Keratinocyte (primary cell): ENCODE results near the gene EPB41. TPM values are rescaled to one million over a fixed set of nuclear protein-coding genes. Genes with fewer than 3 reads are reported as not detected.

ENCODE experiments used
- DNase-seq: peaks from one replicate; pipeline ENCODE4 v3.0.0-alpha.2; 2011; ENCODE audit warnings: low read depth, missing footprints, low spot score
- FAIRE-seq: peaks from 2 replicates; lab custom pipeline; 2011; peaks lifted over from hg19 to GRCh38; lab: Jason Lieb, UNC
- H2AFZ ChIP-seq: 2 replicates; pipeline ENCODE4 v1.6.0; 2012; ENCODE audit warnings: low read length, control low read depth, inconsistent platforms; ENCODE audit not compliant: control insufficient read depth
- H3K27ac ChIP-seq: 2 replicates; pipeline ENCODE4 v1.5.1; 2011; ENCODE audit warnings: low read length; ENCODE audit not compliant: control insufficient read depth, insufficient read depth
- H3K27me3 ChIP-seq: 3 replicates; pipeline ENCODE4 v1.6.0; 2011; ENCODE audit warnings: low read length; ENCODE audit not compliant: control insufficient read depth, insufficient read depth; ENCODE audit errors: extremely low read depth
- H3K36me3 ChIP-seq, 2 experiments: 2 replicates in 1 of 2; 3 replicates in 1 of 2; pipeline ENCODE4 v1.5.1; 2011; ENCODE audit warnings: low read length in 2 of 2, mild to moderate bottlenecking in 1 of 2; ENCODE audit not compliant: control insufficient read depth in 2 of 2, insufficient read depth in 2 of 2; ENCODE audit errors: extremely low read depth in 1 of 2
- H3K4me1 ChIP-seq: 3 replicates; pipeline ENCODE4 v1.5.1; 2011; ENCODE audit warnings: low read length; ENCODE audit not compliant: control insufficient read depth, insufficient read depth; ENCODE audit errors: extremely low read depth
- H3K4me2 ChIP-seq: 3 replicates; pipeline ENCODE4 v1.6.0; 2011; ENCODE audit warnings: low read depth, low read length; ENCODE audit not compliant: control insufficient read depth, insufficient read depth; ENCODE audit errors: extremely low read depth
- H3K4me3 ChIP-seq, 3 experiments: fragments of 200-600 bp in 1 of 3; sonication (generic) in 1 of 3; 2 replicates in 2 of 3; 3 replicates in 1 of 3; pipeline ENCODE4 v1.5.1; 2011 to 2016; ENCODE audit warnings: low read length in 3 of 3, mild to moderate bottlenecking in 3 of 3, control low read depth in 2 of 3, inconsistent platforms in 1 of 3, low read depth in 1 of 3, mixed read lengths in 1 of 3, mixed run types in 1 of 3, moderate library complexity in 1 of 3; ENCODE audit not compliant: control insufficient read depth in 2 of 3, insufficient read depth in 2 of 3; ENCODE audit errors: extremely low read depth in 1 of 3
- H3K79me2 ChIP-seq: 2 replicates; pipeline ENCODE4 v1.6.0; 2012; ENCODE audit warnings: low read length; ENCODE audit not compliant: control insufficient read depth, insufficient read depth
- H3K9ac ChIP-seq: 3 replicates; pipeline ENCODE4 v1.6.0; 2011; ENCODE audit warnings: low read length; ENCODE audit not compliant: control insufficient read depth, insufficient read depth; ENCODE audit errors: extremely low read depth
- H3K9me1 ChIP-seq: 3 replicates; pipeline ENCODE4 v1.6.0; 2011; ENCODE audit warnings: low read length; ENCODE audit not compliant: control insufficient read depth, insufficient read depth; ENCODE audit errors: extremely low read depth
- H3K9me3 ChIP-seq: 2 replicates; pipeline ENCODE4 v1.5.1; 2012; ENCODE audit warnings: low read depth, low read length; ENCODE audit not compliant: control insufficient read depth
- H4K20me1 ChIP-seq: 3 replicates; pipeline ENCODE4 v1.6.0; 2011; ENCODE audit warnings: low read length; ENCODE audit not compliant: control insufficient read depth, insufficient read depth; ENCODE audit errors: extremely low read depth
- CTCF ChIP-seq, 3 experiments: IDR thresholded peaks in 1 of 3; conservative IDR thresholded peaks in 1 of 3; optimal IDR thresholded peaks in 1 of 3; 2 replicates in 2 of 3; 3 replicates in 1 of 3; pipeline versions ENCODE3 to v1.5.1; 2011; ENCODE audit warnings: low read length in 3 of 3, mild to moderate bottlenecking in 3 of 3, moderate library complexity in 2 of 3, control low read depth in 1 of 3, inconsistent platforms in 1 of 3; ENCODE audit not compliant: insufficient read depth in 2 of 3; ENCODE audit errors: extremely low read depth in 1 of 3
- EZH2 ChIP-seq: IDR thresholded peaks from one replicate; pipeline ENCODE4 v1.6.1; 2012; ENCODE audit warnings: inconsistent platforms, mild to moderate bottlenecking, low read length, moderate library complexity
- dilution Hi-C: fragments of 300-500 bp; cut with MboI; formaldehyde crosslinking; loops from one replicate; pipeline ENCODE4 v1.7.0; 2020; ENCODE audit warnings: low sequenced_read_pairs; ENCODE audit not compliant: extremely low pct_ligation_motif_present
- polyA plus RNA-seq, 5 experiments: library from polyadenylated mRNA; depleted of rRNA in 3 of 5; stranded (reverse) in 3 of 5; stranded (forward) in 1 of 5; unstranded in 1 of 5; fragments of >200 nt; gene quantifications; 1 replicate in 1 of 5; 2 replicates in 3 of 5; 3 replicates in 1 of 5; pipeline versions ENCODE4 v1.2.1 to v1.2.3, GENCODE V29; 2011 to 2012; ENCODE audit warnings: missing spikeins in 2 of 5, low read depth in 1 of 5, low replicate concordance in 1 of 5

Gene EPB41
- polyA plus RNA-seq, 1 donor (not counting 4 experiments of a cell fraction or from before 2014, with no cell fraction given) = 21.1 TPM

GRCh38 chr1:29120367-29120766, 206.0 kb downstream of the EPB41 start:
- dilution Hi-C loops = no loop called here
- Histone ChIP-seq H2AFZ (no peak overlapping the region), H3K27ac (no peak overlapping the region), H3K27me3 (peaks cover 31% of the 10 kb centered on the region), H3K9ac (no peak overlapping the region), H4K20me1 (no peaks in the 10 kb centered on the region), H3K4me1 (peaks cover 10% of the 10 kb centered on the region), H3K4me3 (no peak overlapping the region), H3K79me2 (no peaks in the 10 kb centered on the region), H3K9me1 (no peaks in the 10 kb centered on the region), H3K36me3 (peaks cover 4 to 8% of the 10 kb centered on the region in 2 experiments), H3K4me2 (no peak overlapping the region), H3K9me3 (no peaks in the 10 kb centered on the region)
- TF ChIP-seq EZH2 = no peak
- FAIRE-seq = no peak
- DNase-seq = no peak

- DNase-seq (no peak), FAIRE-seq (no peak)
- TF ChIP-seq CTCF (optimal IDR thresholded peaks at IDR 0.05 in 1 of 3, IDR thresholded peaks at IDR 0.05 in 1 of 3, conservative IDR thresholded peaks at IDR 0.05 in 1 of 3; ENCODE audit: extremely low read depth in 1 of 3, insufficient read depth in 2 of 3, low read length in 3 of 3) (peak in 2 of 3 experiments; percentile 42 to 45), EZH2 (no peak)
- H3K4me3 ChIP-seq = no peak overlapping the region
- peaks cover 38% of the 10 kb centered on the region for H3K27me3 ChIP-seq
- no peaks in the 10 kb centered on the region for H3K9me1 ChIP-seq
- no peak overlapping the region for H3K4me2 ChIP-seq
- no peak overlapping the region for H3K27ac ChIP-seq
- dilution Hi-C loops = no loop called here
- no peaks in the 10 kb centered on the region for H3K9me3 ChIP-seq
- no peak overlapping the region for H2AFZ ChIP-seq
- no peak overlapping the region for H3K9ac ChIP-seq
- H4K20me1 ChIP-seq = no peaks in the 10 kb centered on the region
- H3K36me3 ChIP-seq = peaks cover 4 to 8% of the 10 kb centered on the region in 2 experiments
- peaks cover 10% of the 10 kb centered on the region for H3K4me1 ChIP-seq
- H3K79me2 ChIP-seq = no peaks in the 10 kb centered on the region
Observed at GRCh38 chr1:29120947-29121485, 206.6 kb downstream of the EPB41 start.

GRCh38 chr1:29121516-29121935, 207.2 kb downstream of the EPB41 start:
- H3K9ac ChIP-seq = no peak overlapping the region
- no peaks in the 10 kb centered on the region for H4K20me1 ChIP-seq
- H3K9me3 ChIP-seq = no peaks in the 10 kb centered on the region
- H3K9me1 ChIP-seq = no peaks in the 10 kb centered on the region
- dilution Hi-C loops = no loop called here
- FAIRE-seq = no peak
- H3K27me3 ChIP-seq = peaks cover 38% of the 10 kb centered on the region
- H2AFZ ChIP-seq = no peak overlapping the region
- H3K4me1 ChIP-seq = peaks cover 10% of the 10 kb centered on the region
- TF ChIP-seq CTCF (optimal IDR thresholded peaks at IDR 0.05 in 1 of 3, IDR thresholded peaks at IDR 0.05 in 1 of 3, conservative IDR thresholded peaks at IDR 0.05 in 1 of 3; ENCODE audit: extremely low read depth in 1 of 3, insufficient read depth in 2 of 3, low read length in 3 of 3) (no peak), EZH2 (no peak)
- H3K4me3 ChIP-seq = no peak overlapping the region
- no peaks in the 10 kb centered on the region for H3K79me2 ChIP-seq
- peak overlapping the region; percentile 42 for H3K4me2 ChIP-seq
- peaks cover 4 to 8% of the 10 kb centered on the region in 2 experiments for H3K36me3 ChIP-seq
- no peak for DNase-seq
- no peak overlapping the region for H3K27ac ChIP-seq
